GM21526 (cell line): Measurements from ENCODE around the gene ANGPTL3.
"Not testable (repeated sequence)": the region's sequence is repeated elsewhere in the genome, so short reads cannot be mapped to it uniquely, and the experiment has no call there.

Experiments
- ATAC-seq: cut with Tn5 transposase; IDR thresholded peaks from one replicate; pipeline ENCODE4 v1.9.1; 2021; ENCODE audit warnings: moderate library complexity; ENCODE audit not compliant: unreplicated experiment, low FRiP score

The ANGPTL3 gene, protein sequence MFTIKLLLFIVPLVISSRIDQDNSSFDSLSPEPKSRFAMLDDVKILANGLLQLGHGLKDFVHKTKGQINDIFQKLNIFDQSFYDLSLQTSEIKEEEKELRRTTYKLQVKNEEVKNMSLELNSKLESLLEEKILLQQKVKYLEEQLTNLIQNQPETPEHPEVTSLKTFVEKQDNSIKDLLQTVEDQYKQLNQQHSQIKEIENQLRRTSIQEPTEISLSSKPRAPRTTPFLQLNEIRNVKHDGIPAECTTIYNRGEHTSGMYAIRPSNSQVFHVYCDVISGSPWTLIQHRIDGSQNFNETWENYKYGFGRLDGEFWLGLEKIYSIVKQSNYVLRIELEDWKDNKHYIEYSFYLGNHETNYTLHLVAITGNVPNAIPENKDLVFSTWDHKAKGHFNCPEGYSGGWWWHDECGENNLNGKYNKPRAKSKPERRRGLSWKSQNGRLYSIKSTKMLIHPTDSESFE

DNA sequence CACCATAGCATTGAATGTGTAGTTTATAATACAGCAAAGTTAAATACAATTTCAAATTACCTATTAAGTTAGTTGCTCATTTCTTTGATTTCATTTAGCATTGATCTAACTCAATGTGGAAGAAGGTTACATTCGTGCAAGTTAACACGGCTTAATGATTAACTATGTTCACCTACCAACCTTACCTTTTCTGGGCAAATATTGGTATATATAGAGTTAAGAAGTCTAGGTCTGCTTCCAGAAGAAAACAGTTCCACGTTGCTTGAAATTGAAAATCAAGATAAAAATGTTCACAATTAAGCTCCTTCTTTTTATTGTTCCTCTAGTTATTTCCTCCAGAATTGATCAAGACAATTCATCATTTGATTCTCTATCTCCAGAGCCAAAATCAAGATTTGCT, at the start of gene ANGPTL3:
TSS of gene ANGPTL3 (plus strand) at position 240 of the 400 bp plus-strand sequence. CDS start at position 287, 47 bp downstream.
- no peak for ATAC-seq

DNA sequence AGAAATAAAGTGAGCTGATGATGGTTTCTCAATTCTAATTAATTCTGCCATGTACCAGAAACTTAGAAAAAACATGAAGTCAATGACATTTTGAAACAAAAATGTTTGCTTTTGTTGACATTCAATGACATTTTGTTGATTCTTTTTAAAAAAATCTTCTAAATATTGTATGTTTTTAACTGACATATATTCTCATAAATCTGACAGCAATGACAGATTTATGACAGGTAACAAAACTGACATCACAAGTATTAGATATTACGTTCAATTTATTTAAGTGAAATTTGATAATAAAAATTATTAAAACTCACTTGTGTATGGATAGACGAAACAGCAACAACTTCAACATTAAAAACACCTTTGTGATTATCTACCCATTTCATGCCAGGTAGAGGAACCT, 36.0 kb upstream of the ANGPTL3 start:
- no peak for ATAC-seq

DNA sequence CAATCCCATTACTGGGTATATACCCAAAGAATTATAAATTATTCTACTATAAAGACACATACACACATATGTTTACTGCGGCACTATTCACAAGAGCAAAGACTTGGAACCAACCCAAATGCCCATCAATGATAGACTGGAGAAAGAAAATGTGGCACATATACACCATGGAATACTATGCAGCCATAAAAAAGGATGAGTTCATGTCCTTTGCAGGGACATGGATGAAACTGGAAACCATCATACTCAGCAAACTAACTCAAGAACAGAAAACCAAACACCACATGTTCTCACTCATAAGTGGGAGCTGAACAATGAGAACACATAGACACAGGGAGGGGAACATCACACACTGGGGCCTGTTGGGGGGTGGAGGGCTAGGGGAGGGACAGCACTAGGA, 30.1 kb upstream of the ANGPTL3 start:
- ATAC-seq = not testable (repeated sequence)

GRCh38 chr1:62567926-62568325, 29.4 kb upstream of the ANGPTL3 start:
- ATAC-seq = not testable (repeated sequence)

DNA sequence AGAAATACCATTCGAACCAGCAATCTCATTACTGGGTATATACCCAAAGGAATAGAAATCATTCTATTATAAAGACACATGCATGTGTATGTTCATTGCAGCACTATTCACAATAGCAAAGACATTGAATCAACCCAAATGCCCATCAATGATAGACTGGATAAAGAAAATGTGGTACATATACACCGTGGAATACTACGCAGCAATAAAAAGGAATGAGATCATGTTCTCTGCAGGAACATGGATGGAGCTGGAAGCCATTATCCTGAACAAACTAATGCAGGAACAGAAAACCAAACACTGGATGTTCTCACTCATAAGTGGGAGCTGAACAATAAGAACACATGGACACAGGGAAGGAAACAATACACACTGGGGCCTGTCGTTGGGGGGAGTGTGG, 25.8 kb upstream of the ANGPTL3 start:
- not testable (repeated sequence) for ATAC-seq

- no peak for ATAC-seq
Observed at GRCh38 chr1:62572476-62572875, 24.8 kb upstream of the ANGPTL3 start.

GRCh38 chr1:62573675-62574074, 23.6 kb upstream of the ANGPTL3 start:
- ATAC-seq = no peak

GRCh38 chr1:62585469-62586155, 11.7 kb upstream of the ANGPTL3 start:
- no peak for ATAC-seq

DNA sequence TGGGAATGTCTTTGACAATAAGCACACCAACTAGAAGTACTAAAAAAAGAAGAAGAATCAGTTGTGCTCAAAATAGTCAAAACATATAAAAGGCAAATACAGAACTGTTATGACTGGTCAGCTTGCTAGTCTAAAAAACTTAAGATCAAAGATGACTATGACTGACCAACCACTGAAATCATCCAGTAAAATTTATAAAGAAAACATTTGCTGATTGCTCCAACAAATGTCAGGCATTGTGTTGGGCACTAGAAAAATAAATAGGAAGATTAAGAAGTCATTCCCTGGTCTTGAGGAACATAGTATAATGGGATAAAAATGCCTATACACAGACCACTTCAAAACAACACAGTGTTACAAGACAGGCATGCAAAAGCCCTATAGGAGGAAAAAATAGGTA, 9.3 kb upstream of the ANGPTL3 start:
- no peak for ATAC-seq

DNA sequence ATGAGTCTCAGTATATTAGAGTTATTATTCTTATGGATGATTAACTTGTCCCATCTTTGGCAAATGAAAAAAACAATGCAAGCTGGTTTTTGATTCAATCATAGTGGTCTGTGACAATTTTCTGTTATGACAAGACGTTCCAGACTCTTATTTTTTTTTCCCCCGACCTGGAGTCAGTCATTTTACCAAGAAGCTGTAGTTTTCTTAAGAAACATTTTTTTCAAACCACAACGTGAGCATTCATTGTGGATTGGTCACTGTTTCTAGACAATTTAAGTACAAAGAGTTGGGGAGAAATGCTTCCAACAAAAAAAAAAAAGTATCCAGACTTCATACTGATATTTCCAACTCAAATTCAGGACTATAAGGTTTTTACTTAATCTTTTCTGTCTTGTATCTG, 8.0 kb upstream of the ANGPTL3 start:
- ATAC-seq = no peak

DNA sequence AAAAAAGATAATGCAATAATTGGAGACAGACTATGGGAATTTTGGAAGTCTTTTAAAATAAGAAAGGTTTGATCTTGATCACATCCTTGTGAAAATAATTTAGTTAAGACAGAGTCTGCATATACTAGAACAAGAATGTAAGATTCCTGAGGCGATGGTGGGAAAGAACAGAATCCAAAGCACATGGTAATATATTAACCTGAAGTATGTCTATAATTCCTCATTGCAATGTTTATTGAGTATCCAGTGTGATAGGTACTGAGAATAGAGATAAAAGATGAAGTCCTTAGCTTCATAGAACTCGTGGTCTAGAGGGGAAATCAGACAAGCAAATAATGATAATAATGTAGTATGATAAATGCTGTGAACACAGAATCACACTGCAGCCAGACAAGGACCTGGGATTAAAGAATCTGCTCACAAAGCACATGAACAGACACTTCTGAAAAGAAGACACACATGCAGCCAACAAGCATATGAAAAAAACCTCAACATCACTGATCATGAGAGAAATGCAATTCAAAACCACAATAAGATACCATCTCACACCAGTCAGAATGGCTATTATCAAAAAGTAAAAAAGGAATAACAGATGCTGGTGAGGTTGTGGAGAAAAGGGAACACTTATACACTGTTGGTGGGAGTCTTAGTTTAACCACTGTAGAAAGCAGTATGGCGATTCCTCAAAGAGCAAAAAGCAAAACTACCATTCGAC, 6.9 kb upstream of the ANGPTL3 start:
- no peak for ATAC-seq

- no peak for ATAC-seq
Observed at GRCh38 chr1:62590970-62591368, 6.4 kb upstream of the ANGPTL3 start.

GRCh38 chr1:62593825-62594394, 3.4 kb upstream of the ANGPTL3 start:
- ATAC-seq = no peak

GRCh38 chr1:62595647-62596046, 1.7 kb upstream of the ANGPTL3 start:
- no peak for ATAC-seq

- no peak for ATAC-seq
Observed at GRCh38 chr1:62599044-62599443, 1.7 kb downstream of the ANGPTL3 start.

GRCh38 chr1:62601457-62601856, 4.1 kb downstream of the ANGPTL3 start:
- no peak for ATAC-seq

DNA sequence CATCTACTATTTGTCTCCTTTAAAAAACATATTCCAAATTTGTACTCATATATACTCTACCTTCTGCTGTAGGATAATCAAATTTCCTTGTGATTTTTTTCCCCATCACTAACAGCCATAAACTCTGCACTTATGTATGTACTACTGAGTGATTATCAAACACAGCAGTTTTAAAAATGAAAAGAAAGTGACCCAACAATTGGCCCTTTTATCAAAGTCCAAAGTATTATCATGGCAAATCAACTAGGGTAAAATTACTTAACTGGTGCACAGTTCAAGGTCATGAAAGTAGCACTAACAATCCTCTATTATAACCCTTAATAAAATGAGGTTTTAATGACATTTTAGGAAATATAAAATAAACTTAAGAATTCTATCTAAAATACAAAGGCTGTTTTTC, 11.6 kb downstream of the ANGPTL3 start:
- ATAC-seq = no peak

GRCh38 chr1:62610588-62610987, 13.3 kb downstream of the ANGPTL3 start:
- ATAC-seq = not testable (repeated sequence)

DNA sequence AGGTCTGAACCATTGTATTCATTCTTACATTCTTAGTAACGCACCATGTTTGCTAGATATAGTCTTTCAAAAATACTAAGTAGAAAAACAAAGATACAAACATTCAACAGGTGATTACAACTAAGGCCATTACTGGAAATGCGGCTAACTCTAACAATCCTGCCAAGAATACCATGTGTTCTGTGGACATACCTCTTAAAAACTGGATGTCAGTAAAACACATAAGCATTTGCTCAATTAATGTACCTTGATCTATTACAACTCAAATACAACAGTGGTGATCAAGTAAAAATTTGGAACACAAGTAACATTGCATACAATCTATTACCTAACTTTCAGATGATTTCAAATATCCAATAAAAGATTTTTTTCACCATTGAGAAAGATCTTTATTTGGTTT, 15.4 kb downstream of the ANGPTL3 start:
- no peak for ATAC-seq

GRCh38 chr1:62613325-62613727, 16.0 kb downstream of the ANGPTL3 start:
- ATAC-seq = peak; percentile 97

DNA sequence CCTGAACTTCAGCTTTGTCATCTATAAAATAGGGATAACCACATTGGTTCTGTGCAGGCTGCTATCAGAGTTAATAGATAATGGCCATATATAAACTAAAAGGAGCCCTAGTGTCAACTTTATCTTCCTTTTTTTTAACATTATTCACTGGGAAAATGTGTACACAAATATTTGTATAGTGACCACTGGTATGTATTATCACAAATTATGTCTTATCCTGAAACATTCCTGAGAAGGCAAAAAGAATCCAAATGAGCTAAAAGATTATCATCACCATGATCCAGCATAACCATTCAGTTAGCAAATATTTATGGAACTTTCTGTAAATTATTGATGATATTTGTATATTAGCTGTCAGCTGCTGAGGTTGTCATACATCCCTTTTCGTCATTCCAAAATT, 16.6 kb downstream of the ANGPTL3 start:
- peak; percentile 7 for ATAC-seq
